Putamen (tissue), 1 donor: ENCODE results near the gene CLDN20.

Source experiments
- DNase-seq: peaks from one replicate; pipeline ENCODE4 v3.0.0-alpha.2; 2016; ENCODE audit warnings: low spot score

The CLDN20 gene

GRCh38 chr6:155269765-155270164 is 6.0 kb downstream of the CLDN20 start:
- DNase-seq = no peak

DNA sequence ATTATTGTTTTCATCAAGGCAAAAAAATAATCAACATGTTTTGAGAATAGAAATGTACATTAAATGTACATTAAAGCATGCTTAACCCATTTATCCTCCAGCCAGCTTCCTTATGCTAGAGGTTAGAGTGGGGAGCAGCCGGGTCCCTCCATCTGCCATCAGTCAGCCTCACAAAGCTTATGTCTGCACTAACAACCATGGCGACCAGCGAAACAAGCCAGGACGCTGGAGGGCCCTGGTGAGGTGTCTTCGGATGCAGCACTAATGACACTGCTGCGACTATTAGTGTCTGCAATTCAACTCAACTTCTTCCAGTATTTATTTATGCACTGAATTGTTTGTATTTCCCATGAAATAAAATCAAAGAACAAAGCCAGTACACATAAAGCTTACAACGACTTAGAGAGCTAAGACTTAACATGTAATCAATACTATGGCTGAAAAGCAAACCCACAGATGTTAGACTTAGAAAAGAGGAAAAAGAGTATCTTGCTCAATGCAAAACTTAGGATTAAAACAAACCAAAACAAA is 6.8 kb downstream of the CLDN20 start:
- no peak for DNase-seq

- no peak for DNase-seq
Measured at GRCh38 chr6:155271145-155271544, 7.3 kb downstream of the CLDN20 start.

GRCh38 chr6:155272353-155273232 is 8.8 kb downstream of the CLDN20 start:
- no peak for DNase-seq

- DNase-seq = no peak
Measured at GRCh38 chr6:155273431-155273830, 9.6 kb downstream of the CLDN20 start.

GRCh38 chr6:155274106-155274505 is 10.3 kb downstream of the CLDN20 start:
- DNase-seq = no peak

DNA sequence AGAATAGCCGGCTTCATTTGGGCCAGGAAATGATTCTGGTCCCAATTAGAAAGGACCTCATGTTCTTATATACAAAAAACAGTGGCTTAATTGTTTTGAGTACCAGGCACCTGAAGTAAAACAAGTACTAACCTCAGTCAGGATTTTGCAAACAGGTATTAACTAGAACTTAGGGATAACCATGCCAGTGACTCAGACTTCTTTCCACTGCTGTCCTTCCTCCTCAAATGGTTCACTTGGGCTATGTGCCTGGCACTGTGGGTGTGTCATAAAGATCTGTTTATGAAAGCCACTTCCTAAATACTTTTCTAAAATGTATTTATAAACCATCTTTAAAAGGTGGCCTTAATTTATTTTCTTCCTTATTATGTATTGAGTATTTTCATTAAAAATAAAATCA is 10.7 kb downstream of the CLDN20 start:
- DNase-seq = no peak

DNA sequence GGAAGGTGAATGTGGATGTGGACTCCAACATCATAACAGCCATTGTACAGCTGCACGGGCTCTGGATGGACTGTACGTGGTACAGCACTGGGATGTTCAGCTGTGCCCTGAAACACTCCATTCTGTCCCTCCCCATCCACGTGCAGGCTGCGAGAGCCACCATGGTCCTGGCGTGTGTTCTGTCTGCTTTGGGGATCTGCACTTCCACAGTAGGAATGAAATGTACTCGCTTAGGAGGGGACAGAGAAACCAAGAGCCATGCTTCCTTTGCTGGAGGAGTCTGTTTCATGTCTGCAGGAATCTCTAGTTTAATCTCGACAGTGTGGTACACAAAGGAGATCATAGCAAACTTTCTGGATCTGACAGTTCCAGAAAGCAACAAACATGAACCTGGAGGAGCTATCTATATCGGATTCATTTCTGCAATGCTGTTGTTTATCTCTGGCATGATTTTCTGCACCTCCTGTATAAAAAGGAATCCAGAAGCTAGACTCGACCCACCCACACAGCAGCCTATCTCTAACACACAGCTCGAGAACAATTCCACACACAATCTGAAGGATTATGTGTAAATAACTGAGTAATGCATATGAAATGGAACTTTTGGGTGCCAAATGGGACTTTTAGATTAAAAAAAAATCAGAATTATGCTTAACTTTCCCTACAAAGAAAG is 12.1 kb downstream of the CLDN20 start:
- no peak for DNase-seq

- no peak for DNase-seq
Measured at GRCh38 chr6:155276638-155277037, 12.8 kb downstream of the CLDN20 start.

DNA sequence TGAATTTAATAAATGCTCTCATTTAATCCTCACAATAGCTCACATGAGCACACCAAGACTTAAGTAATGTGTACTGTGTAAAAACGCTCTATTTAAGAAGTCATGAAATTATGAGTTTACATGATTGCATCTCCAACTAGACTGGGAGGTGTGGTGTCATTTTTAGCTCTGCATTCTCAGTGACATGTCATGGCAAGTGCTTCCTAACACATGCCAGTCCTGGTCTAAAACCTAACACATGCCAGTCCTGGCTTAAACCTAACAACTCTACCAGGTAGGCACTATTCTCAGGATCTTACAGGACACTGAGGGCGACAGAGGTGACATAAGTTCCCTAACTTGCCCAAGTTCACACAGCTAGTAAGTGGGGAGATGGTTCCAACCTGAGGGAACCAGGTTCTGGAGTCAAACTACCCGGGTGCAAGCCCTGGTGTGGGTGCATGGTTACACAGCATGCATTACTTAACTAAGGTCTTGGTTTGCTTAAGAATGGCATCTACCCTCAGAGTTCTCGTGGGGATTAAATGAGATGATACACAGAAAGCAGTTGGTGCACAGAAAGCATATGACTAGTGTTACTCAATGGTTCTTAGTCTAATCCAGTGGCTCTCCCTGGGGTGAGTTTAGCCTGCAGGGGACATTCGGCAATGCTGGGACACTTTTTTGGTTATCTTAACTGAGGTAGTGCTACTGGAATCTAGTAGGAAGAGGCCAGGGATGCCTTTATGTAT is 14.7 kb downstream of the CLDN20 start:
- DNase-seq = no peak

DNA sequence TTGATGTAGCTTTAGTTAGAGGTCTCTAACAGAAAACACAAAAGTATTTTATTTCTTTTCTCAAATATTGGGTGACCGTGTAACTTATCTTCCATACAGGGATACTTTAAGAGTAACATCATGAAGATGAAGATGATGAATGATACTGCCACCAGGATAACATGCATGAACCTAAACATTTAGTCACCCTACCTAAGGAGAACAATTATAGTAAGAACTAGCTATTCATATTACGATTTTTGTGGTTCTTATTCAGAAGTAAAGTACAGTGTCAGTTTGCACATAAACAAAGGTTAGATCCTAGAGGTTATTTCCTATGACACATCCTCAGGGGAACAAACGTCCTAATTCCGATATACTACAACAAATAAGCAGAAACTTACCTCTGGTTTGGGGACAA is 21.0 kb downstream of the CLDN20 start:
- DNase-seq = no peak

DNA sequence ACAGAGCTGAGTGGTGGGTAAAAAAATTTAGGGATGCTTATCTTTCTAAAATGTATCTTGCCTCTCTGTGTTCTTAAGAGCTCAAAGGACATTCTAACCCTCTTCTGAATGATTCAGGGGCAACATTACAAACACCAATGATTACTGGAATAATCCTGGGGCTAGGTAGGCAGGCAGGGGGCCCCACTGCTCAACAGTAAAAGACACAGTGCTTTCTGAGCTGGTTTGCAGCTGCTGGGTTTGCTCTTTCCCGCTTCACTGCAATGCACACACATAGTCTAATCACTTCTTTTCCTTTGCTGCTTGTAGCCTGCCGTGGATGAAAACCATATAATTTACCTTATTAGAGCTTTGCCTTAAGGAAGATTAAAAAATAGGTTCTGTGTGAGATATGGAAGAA is 23.9 kb downstream of the CLDN20 start:
- no peak for DNase-seq

DNA sequence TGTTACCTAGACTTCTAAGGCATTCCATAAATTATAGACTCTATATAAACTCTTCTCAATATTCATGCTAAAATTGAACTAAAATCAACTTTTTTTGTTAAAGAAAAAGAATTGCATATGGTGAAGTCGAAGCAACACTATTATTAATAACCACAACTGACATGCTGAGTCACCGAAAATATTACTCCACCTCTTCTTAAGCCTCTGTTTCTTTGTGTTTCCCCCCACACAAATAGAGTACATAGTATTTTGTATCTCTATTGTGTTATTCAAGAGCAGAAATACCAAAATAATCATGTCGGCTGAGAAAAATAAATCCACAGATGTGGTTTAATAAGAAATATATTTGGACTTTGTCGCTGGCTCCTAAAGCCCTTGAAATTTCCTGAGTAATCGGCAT is 26.7 kb downstream of the CLDN20 start:
- no peak for DNase-seq

- DNase-seq = no peak
Measured at GRCh38 chr6:155291291-155291690, 27.5 kb downstream of the CLDN20 start.

- no peak for DNase-seq
Measured at GRCh38 chr6:155292711-155293110, 28.9 kb downstream of the CLDN20 start.

DNA sequence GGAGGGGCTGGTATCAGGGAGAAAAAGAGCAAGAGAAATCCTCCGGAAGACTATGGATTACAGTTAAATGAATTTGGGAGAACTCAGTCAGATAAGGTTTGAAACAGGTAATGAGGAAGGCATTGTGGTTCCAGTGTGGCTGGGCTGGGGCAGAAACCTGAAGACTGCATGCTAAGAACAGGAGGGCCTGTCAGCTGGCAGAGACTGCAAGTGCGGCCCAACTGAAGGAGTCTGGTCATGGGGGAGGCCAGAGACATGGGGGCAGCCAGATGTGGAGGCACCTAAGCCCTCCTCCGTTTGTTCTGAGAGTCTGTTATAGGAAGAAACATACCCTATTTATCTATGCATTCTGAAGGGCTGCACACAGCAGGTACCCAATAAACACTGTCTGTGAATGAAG is 33.9 kb downstream of the CLDN20 start:
- DNase-seq = no peak

- no peak for DNase-seq
Measured at GRCh38 chr6:155301867-155302266, 38.1 kb downstream of the CLDN20 start.

DNA sequence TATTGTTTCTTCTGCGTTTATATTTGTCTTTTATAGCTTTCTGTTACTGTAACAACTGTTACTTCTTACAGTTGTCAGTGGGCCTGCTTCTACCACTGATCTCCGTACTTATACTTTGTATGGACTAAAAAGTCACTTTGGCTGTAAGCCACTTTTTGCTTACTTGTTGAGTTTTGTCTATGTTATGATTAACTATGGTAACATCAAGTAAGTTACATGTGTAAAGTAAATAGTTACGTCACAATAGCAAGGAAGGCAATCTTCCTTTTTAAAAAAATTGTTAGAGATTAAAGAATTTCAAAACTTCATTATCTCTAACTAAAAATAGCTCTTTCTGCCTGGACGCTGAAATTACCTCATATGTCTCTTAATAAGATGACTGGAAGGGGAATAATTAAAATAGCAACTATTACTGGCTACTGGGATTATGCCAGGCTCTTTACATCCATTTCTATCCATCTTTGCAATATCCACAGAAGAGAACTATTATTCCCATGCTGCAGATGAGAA is 39.6 kb downstream of the CLDN20 start:
- no peak for DNase-seq

- no peak for DNase-seq
Measured at GRCh38 chr6:155306958-155307357, 43.1 kb downstream of the CLDN20 start.

- DNase-seq = no peak
Measured at GRCh38 chr6:155309150-155309549, 45.3 kb downstream of the CLDN20 start.

DNA sequence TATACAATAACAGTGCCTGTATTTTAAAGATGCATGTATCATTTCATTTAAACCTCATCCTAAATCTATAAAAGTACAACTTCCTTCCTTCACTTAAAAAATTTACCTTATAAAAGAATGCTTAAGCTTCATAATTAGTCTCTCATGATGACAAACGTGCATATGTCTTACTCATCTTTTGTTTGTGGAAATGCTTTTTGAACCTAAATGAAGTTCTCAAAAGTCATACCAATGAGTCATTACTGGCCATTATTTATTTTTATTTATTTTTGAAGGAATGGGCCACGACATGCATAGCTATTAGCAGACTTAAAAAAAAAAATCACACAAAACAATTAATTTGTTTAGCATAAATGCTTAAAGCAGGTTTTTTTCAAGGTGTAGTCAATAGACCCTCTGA is 46.8 kb downstream of the CLDN20 start:
- no peak for DNase-seq

GRCh38 chr6:155311086-155311485 is 47.3 kb downstream of the CLDN20 start:
- DNase-seq = no peak
